WTC11 (cell line): ENCODE results near the gene TRIM44. TPM values are rescaled to one million over a fixed set of nuclear protein-coding genes. Genes with fewer than 3 reads are reported as not detected.

Source experiments
- ATAC-seq: fragments of 200-7000 bp; cut with Tn5 transposase; 2 replicates; pipeline ENCODE4 v1.10.0; 2021; ENCODE audit warnings: mild to moderate bottlenecking, moderate library complexity
- CTCF ChIA-PET: fragments of 300-600 bp; sonication (Branson Sonifier 250); formaldehyde crosslinking; loops from one replicate; lab custom pipeline; 2021; ENCODE audit warnings: antibody characterized with exemption; lab: Charles Lee
- POLR2A ChIA-PET: fragments of 350-600 bp; sonication (Branson Sonifier 250); formaldehyde crosslinking; loops from one replicate; lab custom pipeline; 2021; ENCODE audit warnings: antibody characterized with exemption; lab: Charles Lee
- DNase-seq: peaks from one replicate; pipeline ENCODE4 v3.0.0; 2021; ENCODE audit warnings: low spot score
- H3K27ac Mint-ChIP-seq: 2 replicates; pipeline ENCODE4 v1.8.0; 2021; ENCODE audit warnings: mixed read lengths
- H3K27me3 Mint-ChIP-seq: 2 replicates; pipeline ENCODE4 v1.8.0; 2021; ENCODE audit warnings: low read depth, mild to moderate bottlenecking, moderate library complexity, mixed read lengths
- H3K36me3 Mint-ChIP-seq: 2 replicates; pipeline ENCODE4 v1.8.0; 2021; ENCODE audit warnings: mixed read lengths
- H3K4me1 Mint-ChIP-seq: 2 replicates; pipeline ENCODE4 v1.8.0; 2022; ENCODE audit warnings: mixed read lengths
- H3K4me3 Mint-ChIP-seq: 2 replicates; pipeline ENCODE4 v1.8.0; 2021; ENCODE audit warnings: mild to moderate bottlenecking, moderate library complexity, mixed read lengths
- H3K9me3 Mint-ChIP-seq: 2 replicates; pipeline ENCODE4 v1.8.0; 2021; ENCODE audit warnings: mixed read lengths
- FOXP4 ChIP-seq: sonication (generic); formaldehyde crosslinking; IDR thresholded peaks from 2 replicates; pipeline ENCODE4 v1.8.0; 2022; ENCODE audit warnings: mild to moderate bottlenecking, missing genetic modification reagents
- GABPB1 ChIP-seq: sonication (generic); formaldehyde crosslinking; IDR thresholded peaks from 2 replicates; pipeline ENCODE4 v1.8.1; 2023; ENCODE audit warnings: mild to moderate bottlenecking, missing genetic modification reagents
- GRHL2 ChIP-seq: fragments of 250-450 bp; sonication (Bioruptor Pico); IDR thresholded peaks from 2 replicates; pipeline ENCODE4 v1.8.0; 2022; ENCODE audit warnings: mild to moderate bottlenecking, moderate library complexity; ENCODE audit not compliant: insufficient replicate concordance, severe bottlenecking
- GTF2I ChIP-seq: fragments of 250-450 bp; sonication (Bioruptor Pico); conservative IDR thresholded peaks from 2 replicates; pipeline ENCODE4 v1.4.0; 2021; ENCODE audit warnings: mild to moderate bottlenecking
- HMGA2 ChIP-seq: fragments of 250-450 bp; sonication (Bioruptor Pico); IDR thresholded peaks from 2 replicates; pipeline ENCODE4 v1.4.0; 2021; ENCODE audit warnings: mild to moderate bottlenecking, moderate library complexity
- NR1H2 ChIP-seq: sonication (generic); formaldehyde crosslinking; IDR thresholded peaks from 2 replicates; pipeline ENCODE4 v1.9.0; 2021; ENCODE audit warnings: mild to moderate bottlenecking, moderate library complexity, missing genetic modification reagents
- PREB ChIP-seq: sonication (generic); formaldehyde crosslinking; IDR thresholded peaks from 2 replicates; pipeline ENCODE4 v1.8.1; 2022; ENCODE audit warnings: mild to moderate bottlenecking, missing genetic modification reagents, moderate library complexity, borderline replicate concordance
- SMAD3 ChIP-seq: sonication (generic); formaldehyde crosslinking; IDR thresholded peaks from 2 replicates; pipeline ENCODE4 v1.8.0; 2022; ENCODE audit warnings: missing genetic modification reagents, mild to moderate bottlenecking, borderline replicate concordance
- SMAD4 ChIP-seq: sonication (generic); formaldehyde crosslinking; IDR thresholded peaks from 2 replicates; pipeline ENCODE4 v1.8.0; 2022; ENCODE audit warnings: mild to moderate bottlenecking, missing genetic modification reagents
- SOX15 ChIP-seq: fragments of 250-450 bp; sonication (Bioruptor Pico); IDR thresholded peaks from 2 replicates; pipeline ENCODE4 v1.9.0; 2021; ENCODE audit warnings: mild to moderate bottlenecking
- TEAD1 ChIP-seq: sonication (generic); formaldehyde crosslinking; IDR thresholded peaks from 2 replicates; pipeline ENCODE4 v1.8.0; 2022; ENCODE audit warnings: mild to moderate bottlenecking, missing genetic modification reagents
- total RNA-seq: library from RNA; stranded (reverse); gene quantifications from 3 replicates; pipeline ENCODE4 v1.2.3, GENCODE V29; 2021
- TF ChIP-seq, protein P1 (sequence below): sonication (generic); formaldehyde crosslinking; conservative IDR thresholded peaks from 2 replicates; pipeline ENCODE4 v1.8.1; 2023; ENCODE audit warnings: mild to moderate bottlenecking, low read depth, missing genetic modification reagents, moderate library complexity
- TF ChIP-seq, protein P2 (sequence below): sonication (generic); formaldehyde crosslinking; IDR thresholded peaks from 2 replicates; pipeline ENCODE4 v1.8.1; 2023; ENCODE audit warnings: mild to moderate bottlenecking, missing genetic modification reagents
- TF ChIP-seq, protein P3 (sequence below): fragments of 250-450 bp; sonication (Bioruptor Pico); IDR thresholded peaks from 2 replicates; pipeline ENCODE4 v2.1.2; 2022; ENCODE audit warnings: mild to moderate bottlenecking, moderate library complexity

TRIM44 gene
- total RNA-seq, 1 experiment from 2014 or later: 27.4 TPM

- Mint-ChIP-seq H3K4me1 (peaks cover 7% of the 10 kb centered on the region), H3K4me3 (no peak overlapping the region), H3K9me3 (no peaks in the 10 kb centered on the region), H3K36me3 (no peaks in the 10 kb centered on the region), H3K27ac (no peak overlapping the region), H3K27me3 (peaks cover 2% of the 10 kb centered on the region; the same call in 1 of the 2 replicates)
- CTCF ChIA-PET: no interaction called here
- ATAC-seq: no peak
- DNase-seq: no peak
- POLR2A ChIA-PET: no interaction called here
- TF ChIP-seq GRHL2 (CRISPR knock-in tag) (no peak), FOXP4 (CRISPR knock-in tag) (no peak), GABPB1 (CRISPR knock-in tag) (no peak), TEAD1 (CRISPR knock-in tag) (no peak), GTF2I (CRISPR knock-in tag) (no peak), PREB (no peak), NR1H2 (CRISPR knock-in tag) (no peak), SMAD4 (CRISPR knock-in tag) (no peak)
- TF ChIP-seq, protein P1, sequence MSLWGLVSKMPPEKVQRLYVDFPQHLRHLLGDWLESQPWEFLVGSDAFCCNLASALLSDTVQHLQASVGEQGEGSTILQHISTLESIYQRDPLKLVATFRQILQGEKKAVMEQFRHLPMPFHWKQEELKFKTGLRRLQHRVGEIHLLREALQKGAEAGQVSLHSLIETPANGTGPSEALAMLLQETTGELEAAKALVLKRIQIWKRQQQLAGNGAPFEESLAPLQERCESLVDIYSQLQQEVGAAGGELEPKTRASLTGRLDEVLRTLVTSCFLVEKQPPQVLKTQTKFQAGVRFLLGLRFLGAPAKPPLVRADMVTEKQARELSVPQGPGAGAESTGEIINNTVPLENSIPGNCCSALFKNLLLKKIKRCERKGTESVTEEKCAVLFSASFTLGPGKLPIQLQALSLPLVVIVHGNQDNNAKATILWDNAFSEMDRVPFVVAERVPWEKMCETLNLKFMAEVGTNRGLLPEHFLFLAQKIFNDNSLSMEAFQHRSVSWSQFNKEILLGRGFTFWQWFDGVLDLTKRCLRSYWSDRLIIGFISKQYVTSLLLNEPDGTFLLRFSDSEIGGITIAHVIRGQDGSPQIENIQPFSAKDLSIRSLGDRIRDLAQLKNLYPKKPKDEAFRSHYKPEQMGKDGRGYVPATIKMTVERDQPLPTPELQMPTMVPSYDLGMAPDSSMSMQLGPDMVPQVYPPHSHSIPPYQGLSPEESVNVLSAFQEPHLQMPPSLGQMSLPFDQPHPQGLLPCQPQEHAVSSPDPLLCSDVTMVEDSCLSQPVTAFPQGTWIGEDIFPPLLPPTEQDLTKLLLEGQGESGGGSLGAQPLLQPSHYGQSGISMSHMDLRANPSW: no peak
These were observed 164.4 kb downstream of the TRIM44 start for GRCh38 chr11:35826949-35827348.

DNA sequence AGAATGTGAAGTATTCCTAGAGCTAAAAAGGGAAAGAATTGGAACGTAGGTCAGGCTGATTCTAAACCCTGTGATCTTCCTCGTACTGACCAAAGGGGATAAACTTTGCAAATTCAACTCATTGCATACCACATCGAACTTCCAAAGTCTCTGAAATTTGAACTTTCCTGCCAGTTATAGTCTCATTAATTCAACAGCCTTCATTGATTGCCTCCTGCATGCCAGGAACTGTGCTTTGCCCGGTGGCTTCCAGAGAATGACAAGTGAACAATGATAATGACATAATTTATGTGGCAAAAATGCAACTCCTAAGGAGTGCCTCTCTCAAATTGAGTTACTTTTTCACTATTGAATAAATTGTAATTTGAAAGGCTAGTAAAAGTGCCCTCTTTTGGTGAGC, 173.6 kb downstream of the TRIM44 start:
- ChIA-PET CTCF (interaction anchor here (0.9 to 6.8 kb wide), 4 partner anchors 14 to 234 kb away, joined by 3 to 55 read pairs (median 5); no protein-coding TSS in a partner anchor), POLR2A (no interaction called here)
- TF ChIP-seq, protein P1: no peak
- TF ChIP-seq, protein P2, sequence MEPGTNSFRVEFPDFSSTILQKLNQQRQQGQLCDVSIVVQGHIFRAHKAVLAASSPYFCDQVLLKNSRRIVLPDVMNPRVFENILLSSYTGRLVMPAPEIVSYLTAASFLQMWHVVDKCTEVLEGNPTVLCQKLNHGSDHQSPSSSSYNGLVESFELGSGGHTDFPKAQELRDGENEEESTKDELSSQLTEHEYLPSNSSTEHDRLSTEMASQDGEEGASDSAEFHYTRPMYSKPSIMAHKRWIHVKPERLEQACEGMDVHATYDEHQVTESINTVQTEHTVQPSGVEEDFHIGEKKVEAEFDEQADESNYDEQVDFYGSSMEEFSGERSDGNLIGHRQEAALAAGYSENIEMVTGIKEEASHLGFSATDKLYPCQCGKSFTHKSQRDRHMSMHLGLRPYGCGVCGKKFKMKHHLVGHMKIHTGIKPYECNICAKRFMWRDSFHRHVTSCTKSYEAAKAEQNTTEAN: no peak
- no peak for TF ChIP-seq GTF2I (CRISPR knock-in tag)
- TF ChIP-seq SOX15 (CRISPR knock-in tag): no peak
- TF ChIP-seq SMAD3 (CRISPR knock-in tag): no peak
- TF ChIP-seq, protein P3, sequence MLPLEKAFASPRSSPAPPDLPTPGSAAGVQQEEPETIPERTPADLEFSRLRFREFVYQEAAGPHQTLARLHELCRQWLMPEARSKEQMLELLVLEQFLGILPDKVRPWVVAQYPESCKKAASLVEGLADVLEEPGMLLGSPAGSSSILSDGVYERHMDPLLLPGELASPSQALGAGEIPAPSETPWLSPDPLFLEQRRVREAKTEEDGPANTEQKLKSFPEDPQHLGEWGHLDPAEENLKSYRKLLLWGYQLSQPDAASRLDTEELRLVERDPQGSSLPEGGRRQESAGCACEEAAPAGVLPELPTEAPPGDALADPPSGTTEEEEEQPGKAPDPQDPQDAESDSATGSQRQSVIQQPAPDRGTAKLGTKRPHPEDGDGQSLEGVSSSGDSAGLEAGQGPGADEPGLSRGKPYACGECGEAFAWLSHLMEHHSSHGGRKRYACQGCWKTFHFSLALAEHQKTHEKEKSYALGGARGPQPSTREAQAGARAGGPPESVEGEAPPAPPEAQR: no peak
- TF ChIP-seq HMGA2 (CRISPR knock-in tag): no peak
- peaks cover 5% of the 10 kb centered on the region for H3K27me3 Mint-ChIP-seq
- H3K36me3 Mint-ChIP-seq: peaks cover 11% of the 10 kb centered on the region
- DNase-seq (no peak), ATAC-seq (no peak)
- no peak overlapping the region for H3K27ac Mint-ChIP-seq
- H3K9me3 Mint-ChIP-seq: peaks cover 24% of the 10 kb centered on the region
- no peak overlapping the region for H3K4me3 Mint-ChIP-seq
- peaks cover 4% of the 10 kb centered on the region; the same call in 1 of the 2 replicates for H3K4me1 Mint-ChIP-seq
